GM19468 (cell line): Measurements from ENCODE around the gene NR6A1.

Source experiments
- ATAC-seq: cut with Tn5 transposase; IDR thresholded peaks from one replicate; pipeline ENCODE4 v1.9.1; 2021; ENCODE audit warnings: mild to moderate bottlenecking, moderate library complexity, moderate number of reproducible peaks; ENCODE audit not compliant: unreplicated experiment; ENCODE audit errors: extremely low read depth

NR6A1 gene

GRCh38 chr9:124771021-124771866 lies at the start of gene NR6A1:
Gene NR6A1 (minus strand): TSS chr9:124771311.
- peak; percentile 75 for ATAC-seq

DNA sequence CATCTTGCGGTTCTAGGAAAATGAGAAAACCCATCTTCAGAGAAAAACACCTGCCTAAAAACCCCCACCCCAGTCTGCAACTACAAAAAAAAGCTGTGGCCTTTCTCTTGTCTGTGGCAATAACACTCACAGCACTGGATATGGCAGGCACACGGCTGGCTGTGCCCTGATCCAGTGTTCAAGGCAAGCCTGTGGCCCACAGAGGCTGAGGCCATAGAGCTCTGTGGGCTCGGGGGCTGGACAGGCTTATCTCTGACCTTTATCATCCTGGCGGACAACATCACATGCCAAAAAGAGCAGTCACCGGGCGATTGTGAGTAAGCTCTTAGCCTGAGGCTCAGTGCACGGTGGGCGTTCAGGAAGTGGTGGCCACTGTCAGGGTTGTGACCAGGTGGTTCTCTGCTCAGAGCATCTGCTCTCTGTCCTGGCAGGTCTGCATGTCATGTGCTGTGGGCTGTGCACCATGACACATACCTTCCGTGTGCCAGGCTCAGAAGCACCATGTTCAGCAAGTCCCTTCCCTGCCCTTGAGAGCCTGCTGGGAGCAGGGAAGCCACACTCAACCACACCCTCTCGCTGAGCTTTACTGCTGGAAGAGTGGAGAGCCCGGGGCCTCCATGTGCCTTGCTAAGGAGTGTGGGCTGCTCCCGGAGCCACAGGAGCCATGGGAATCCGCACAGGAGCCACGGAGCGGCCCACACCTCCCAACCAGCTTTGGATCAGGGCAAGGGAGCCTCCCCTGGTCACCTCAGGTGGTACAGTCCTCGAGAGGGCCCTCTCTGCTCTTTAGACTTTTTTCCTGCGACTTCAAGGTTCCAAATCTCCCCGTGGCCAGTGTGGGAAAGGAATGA lies 47.5 kb upstream of the NR6A1 start:
- no peak for ATAC-seq

GRCh38 chr9:124815601-124816000 lies 44.5 kb upstream of the NR6A1 start:
- ATAC-seq: no peak

DNA sequence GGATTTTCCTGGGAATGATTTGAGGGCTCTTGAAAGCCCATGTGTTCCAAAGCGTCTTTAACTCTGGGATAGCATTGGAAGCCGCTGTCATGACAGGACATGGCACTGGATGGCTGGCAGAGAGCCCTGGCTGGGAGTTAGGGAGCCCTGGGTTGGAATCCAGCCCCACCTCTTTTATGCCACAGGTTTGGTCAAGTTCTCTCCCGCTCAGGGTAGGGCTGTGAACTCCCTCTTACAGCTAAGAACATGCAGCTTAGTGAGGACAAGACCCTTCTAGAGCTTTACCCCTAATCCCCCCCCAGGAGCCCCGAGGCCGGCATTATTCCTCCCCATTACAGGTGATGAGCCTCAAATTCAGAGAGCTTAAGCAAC lies 43.0 kb upstream of the NR6A1 start:
- no peak for ATAC-seq

GRCh38 chr9:124813501-124814163 lies 42.5 kb upstream of the NR6A1 start:
- no peak for ATAC-seq

- no peak for ATAC-seq
Observed at GRCh38 chr9:124813041-124813440, 41.9 kb upstream of the NR6A1 start.

DNA sequence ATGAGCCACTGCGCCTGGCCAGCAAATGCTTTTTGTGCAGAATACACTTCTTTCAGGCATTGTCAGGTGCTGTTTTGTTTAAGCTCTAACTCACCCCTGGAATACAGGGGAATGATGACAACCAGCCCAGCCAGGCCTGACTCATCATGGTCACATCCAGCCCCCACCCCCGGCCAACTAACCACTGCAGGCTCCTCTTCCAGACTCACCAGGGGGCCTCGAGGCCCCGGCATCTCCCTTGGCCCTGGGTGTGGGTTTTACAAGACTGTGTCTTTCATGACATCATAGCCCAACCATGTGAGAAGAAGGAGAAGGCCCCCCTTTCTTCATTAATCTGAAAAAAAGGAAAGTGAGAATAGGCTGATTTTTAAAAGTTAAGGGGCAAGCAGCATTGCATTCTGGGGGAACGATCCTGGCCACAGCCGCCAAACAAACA lies 41.3 kb upstream of the NR6A1 start:
- ATAC-seq: no peak

- ATAC-seq: no peak
Observed at GRCh38 chr9:124810663-124811355, 39.7 kb upstream of the NR6A1 start.

GRCh38 chr9:124809741-124810500 lies 38.8 kb upstream of the NR6A1 start:
- no peak for ATAC-seq

GRCh38 chr9:124809211-124809610 lies 38.1 kb upstream of the NR6A1 start:
- no peak for ATAC-seq

DNA sequence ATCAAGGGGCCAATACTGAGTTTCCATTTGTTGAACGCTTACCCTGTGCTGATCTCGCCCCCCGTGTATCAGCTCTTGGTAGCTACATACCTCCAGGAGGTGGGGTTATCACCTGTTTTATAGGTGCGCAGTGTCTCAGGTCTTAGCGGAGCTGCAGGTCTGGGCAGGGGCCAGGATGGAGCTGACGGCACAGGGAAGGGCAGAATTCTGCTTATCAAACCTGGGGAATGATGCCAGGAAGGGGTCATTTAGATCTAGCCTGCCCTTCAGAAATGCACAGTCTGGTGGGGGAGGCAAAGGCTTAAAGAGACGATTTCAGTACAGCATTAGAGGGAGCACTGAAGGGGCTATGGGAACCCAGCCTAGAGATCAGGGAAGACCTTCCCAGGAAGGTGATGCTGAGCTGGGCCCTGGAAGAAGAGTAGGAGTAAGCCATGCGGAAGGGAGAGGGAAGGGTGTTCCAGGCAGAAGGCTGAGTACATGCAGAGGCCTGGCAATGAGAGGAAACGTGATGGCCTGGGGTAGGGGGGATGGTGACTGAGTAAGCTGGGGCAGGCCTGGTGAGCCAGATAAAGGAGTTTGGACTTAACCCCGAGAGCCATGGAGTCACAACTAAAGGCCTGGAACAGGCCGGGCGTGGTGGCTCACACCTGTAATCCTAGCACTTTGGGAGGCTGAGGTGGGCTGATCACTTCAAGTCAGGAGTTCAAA lies 37.3 kb upstream of the NR6A1 start:
- ATAC-seq: no peak

DNA sequence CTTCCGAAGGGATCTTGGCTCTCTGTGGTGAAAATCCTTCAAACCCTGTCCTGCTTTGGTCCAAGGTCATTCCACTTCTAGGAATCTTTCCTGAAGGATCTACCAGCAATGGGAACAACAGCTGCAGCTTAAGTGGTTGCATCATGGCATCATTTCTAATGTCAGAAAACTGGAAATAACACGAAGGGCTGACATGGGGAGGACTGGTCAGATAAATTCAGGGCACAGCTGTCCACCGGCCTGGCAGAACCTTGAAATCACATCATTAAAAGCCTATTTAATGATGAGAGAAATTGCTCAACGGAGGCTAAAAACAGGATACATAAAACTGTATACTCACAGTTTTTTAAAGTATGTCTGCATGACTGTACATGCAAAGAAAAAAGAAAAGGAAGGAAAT lies 34.1 kb upstream of the NR6A1 start:
- ATAC-seq: no peak

- no peak for ATAC-seq
Observed at GRCh38 chr9:124803911-124804310, 32.8 kb upstream of the NR6A1 start.

- no peak for ATAC-seq
Observed at GRCh38 chr9:124802426-124802825, 31.3 kb upstream of the NR6A1 start.

DNA sequence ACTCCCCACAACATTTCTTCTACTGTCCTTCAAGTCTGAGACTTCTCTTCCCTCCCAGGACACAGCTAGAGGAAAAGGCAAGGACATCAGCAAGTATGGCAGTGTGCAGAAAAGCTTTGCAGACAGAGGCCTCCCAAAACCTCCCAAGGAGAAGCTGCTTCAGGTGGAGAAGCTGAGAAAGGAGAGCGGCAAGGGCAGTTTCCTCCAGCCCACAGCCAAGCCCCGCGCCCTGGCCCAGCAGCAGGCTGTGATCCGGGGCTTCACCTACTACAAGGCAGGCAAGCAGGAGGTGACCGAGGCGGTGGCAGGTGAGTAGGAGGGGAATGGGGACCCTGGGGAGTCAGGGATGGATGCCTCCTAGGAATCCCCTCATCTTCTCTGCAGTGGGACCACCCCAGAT lies 30.2 kb upstream of the NR6A1 start:
- no peak for ATAC-seq

DNA sequence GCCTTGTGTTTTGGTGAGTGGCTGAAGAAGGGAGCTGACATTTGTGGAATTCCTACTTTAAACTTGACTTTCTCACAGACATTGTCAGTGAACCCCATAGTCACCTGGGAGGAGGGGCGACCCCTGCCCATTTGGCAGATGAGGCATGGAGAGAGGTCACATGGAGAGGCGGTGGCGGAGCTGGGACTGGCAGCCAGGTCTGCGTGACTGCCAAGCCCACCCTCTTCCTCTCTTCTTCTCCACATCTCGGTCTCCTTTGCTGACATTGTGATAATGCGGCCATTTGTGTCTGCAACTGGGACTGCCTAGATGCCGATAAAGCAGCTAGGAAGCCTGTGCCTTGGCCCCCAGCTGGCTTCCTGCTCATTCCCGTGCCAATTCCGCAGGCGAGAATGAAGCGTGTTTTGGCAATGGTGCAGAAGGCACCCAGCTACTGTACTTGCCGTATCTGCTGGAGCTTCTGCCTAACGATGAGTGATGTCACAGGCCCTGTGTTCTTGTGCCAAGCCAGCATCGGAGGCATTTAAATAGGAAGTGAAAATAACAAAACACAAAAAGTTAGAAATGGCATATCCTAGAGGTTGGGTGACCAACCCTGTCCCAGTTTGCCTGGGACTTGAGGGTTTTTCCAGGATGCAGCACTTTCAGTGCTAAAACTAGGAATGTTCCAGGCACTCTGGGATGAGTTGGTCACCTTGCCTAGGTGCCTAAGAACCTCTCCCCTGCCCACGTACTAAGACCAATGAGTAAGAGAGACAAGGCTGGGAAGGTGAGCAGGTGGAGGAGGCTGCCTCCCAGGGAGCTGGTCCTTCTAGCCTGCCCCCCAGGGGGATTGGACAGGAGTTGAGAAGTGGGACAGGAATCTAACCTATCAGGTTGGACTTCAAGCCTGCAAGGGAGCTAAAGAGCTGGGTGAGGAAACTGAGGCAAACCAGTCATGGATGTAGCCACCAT lies 29.5 kb upstream of the NR6A1 start:
- no peak for ATAC-seq

DNA sequence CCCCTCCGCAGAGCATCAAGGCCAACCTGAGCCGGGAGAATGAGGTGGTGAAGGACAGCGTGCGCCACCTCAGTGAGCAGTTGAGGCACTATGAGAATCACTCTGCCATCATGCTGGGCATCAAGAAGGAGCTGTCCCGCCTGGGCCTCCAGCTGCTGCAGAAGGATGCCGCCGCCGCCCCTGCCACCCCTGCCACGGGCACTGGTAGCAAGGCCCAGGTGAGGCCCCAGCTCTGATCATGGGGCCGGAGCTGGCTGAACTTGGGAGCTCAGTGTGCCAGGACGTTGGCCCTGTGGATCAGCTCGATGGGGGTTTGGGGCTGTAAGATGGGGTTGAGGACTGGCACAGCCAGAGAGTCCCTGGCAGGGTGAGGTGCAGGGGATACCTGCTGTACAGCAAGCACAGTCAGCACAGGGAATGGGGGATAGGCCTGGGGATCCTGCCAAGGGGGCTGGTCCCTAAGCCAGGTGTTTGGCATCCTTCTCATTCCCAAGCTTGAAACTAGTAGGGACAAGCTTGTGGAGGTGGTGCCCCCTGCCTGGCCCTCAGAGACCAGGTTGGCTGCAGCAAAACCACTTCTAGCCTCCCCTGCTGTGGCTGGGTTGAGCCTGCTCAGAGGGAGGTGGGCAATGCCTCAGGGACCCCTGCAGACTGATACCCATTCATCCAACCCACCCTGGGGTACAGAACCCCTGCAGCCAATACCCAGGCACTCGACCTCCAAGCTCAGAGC lies 28.3 kb upstream of the NR6A1 start:
- no peak for ATAC-seq
